GM18502 (cell line): ENCODE data around the gene BCAR1.
"Not testable (repeated sequence)": the region's sequence is repeated elsewhere in the genome, so short reads cannot be mapped to it uniquely, and the experiment has no call there.

Experiments
- ATAC-seq: cut with Tn5 transposase; IDR thresholded peaks from one replicate; pipeline ENCODE4 v1.9.1; 2021; ENCODE audit warnings: mild to moderate bottlenecking; ENCODE audit not compliant: unreplicated experiment, poor library complexity

Gene BCAR1

DNA sequence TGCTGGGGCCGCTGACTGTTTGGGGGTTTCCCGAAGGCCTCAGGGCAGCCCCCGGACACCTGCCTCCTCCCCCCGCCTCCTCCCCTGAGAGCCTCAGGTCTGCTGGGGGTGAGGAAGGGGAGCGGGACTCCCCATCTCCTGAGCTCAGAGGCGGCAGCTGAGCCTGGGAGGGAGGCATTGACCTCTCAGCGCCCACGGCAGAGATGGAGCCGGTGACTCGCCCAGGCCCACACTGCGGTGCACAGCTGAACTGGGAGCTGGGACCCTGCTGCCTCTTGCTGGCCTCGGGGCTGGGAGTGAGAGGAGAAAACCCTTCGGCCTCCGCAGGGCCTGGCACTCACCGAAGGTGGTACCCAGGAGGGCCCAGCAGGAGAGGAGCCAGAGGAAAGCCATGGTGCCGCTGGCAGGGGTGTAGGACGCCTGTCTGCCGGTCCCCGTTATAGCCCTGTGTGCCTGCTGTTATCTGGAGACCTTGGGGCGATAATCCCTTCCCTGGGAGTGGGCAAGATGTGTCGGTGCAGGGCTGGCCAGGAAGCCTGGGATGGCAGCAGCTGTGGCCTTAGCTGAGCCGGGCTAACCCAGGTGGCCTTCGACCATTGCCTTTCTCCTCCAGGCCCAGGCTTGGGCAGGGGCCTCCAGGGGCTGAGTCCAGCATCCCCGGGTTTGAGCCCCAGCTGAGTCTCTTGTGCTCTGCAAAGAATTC is 44.5 kb downstream of the BCAR1 start, which contains the start of gene CTRB2:
TSS of gene CTRB2 (minus strand) at position 413 of the 703 bp plus-strand sequence. CDS start at position 393, 20 bp downstream.
- ATAC-seq: no peak

DNA sequence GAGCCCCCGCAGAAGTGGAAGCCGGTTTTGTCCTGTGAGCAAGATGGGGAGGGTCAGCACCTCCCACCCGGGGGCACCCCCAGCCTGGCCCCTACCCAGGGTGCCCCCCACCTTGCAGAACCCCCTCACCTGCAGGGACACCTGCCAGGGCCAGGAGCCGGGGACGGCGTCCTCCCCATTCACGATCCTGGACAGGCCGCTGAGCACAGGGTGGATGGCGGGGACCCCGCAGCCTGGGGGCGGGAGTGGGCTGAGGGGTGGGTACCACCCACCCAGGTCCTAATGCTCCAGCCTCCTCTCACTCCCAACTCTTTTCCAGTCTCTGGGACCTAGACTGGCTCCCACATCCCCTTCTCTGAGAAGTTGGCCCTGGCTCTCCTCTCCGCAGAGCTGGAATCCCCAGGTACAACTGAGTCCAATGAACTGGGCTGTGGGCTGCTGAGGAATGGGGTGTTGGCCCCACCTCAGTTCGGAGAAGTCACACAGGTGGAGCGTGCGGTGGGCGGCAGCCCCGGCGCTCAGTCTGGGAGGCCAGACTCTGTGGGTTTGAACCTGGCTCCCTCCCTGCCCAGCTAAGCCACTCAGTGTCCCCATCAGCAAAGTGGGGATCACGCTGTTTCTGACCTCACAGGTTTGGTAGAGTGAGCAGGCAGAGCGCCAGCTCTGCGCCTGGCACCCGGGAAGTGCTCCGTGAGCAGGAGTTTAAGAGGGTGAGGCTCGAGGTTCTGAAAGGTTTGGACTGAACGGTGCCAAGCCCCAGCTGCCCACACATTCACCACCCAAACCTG is 45.3 kb downstream of the BCAR1 start:
- not testable (repeated sequence) for ATAC-seq

DNA sequence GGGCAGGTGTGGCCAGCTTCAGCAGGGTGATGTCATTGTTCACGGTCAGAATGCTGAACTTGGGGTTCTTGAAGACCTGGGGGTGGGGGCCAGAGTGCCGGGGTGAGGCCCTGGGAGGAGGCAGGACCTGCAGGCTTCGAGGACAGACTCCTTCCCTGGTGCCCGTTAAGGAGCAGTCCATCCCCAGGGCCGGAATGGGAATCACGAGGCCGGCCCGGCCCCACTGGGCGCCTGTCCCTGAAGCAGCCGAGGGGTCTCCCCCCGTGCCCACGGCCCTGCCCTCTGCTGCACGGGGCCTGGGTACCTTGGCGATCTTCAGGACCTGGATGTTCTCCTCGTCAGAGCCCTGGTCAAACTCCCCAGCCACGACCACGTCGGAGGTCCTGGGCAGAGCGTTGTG is 46.0 kb downstream of the BCAR1 start:
- not testable (repeated sequence) for ATAC-seq

DNA sequence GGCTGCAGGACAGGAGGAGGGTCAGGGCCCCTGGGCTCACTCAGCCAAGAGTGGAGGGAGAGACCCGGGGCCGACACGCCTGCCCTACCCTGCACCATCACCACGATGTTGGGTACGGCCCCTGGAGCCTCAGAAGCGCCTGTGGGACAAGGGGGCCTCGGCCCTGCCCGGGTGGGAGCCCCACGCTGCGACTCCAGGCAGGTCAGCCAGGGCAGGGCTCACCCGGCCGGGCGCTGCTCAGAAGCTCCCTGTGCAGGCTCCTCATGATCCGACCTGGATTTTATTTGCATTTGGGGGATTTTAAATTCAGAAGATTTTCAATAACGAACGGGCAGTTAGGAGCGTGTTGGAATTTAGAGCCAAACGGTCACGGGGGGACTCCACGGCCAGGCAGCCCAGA is 46.5 kb downstream of the BCAR1 start:
- ATAC-seq: not testable (repeated sequence)

DNA sequence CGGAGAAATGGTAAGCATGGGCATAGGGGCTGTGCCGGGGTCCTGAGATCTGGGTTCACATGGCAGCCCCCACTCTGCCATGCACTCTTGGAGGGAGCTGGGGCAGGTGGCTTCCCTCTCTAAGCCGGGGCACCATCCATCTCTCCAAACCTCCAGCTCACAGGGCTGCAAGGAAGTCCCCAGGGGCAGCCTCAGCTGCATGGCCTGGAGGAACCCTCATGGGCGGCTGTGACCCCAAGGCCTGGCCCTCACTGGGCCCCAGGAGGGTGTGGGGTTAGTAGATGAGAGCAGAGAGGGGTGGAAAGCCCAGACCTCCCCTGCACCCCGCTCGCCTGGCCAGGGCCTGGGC is 47.0 kb downstream of the BCAR1 start:
- ATAC-seq: no peak

GRCh38 chr16:75203667-75204409 is 47.6 kb downstream of the BCAR1 start:
- ATAC-seq: no peak

- ATAC-seq: no peak
Measured at GRCh38 chr16:75203096-75203495, 48.3 kb downstream of the BCAR1 start.

DNA sequence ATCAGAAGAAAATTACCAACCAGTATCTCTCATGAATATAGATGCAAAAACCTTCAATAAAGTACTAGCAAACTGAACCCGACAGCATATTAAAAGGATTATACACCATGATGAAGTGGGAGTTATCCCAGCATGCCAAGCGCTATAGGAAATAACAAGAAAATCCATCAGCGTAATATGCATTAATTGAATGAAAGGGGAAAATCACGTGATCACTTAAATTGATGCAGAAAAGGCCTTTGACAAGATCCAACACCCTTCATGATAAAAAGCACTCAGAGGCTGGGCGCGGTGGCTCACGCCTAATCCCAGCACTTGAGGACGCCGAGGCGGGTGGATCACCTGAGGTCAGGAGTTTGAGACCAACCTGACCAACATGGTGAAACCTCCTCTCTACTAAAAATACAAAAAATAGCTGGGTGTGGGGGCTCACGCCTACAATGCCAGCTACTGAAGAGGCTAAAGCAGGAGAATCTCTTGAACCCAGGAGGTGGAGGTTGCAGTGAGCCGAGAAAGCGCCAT is 49.3 kb downstream of the BCAR1 start:
- ATAC-seq: no peak

DNA sequence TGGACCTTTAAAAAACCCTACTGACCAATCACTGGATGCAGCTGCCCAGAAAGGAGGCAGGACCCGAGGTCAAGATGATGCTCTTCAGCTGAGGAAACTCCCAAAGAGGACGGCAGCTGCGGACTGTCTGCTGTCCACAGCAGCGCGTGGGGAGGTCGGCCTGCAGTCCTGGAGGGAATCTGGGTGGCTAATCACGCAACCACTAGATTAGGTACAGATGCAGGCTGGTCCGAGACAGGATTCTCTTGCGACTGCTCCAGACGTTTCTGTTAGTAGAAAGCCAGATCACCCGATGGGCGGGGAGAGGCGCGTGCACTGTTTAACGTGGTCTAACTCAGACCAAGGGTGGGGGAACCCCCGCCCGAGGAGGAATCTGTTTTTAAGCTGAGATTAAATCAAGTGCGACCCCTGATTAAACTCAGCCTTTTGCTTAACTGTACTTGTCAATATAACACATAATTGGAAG is 53.3 kb downstream of the BCAR1 start:
- no peak for ATAC-seq

DNA sequence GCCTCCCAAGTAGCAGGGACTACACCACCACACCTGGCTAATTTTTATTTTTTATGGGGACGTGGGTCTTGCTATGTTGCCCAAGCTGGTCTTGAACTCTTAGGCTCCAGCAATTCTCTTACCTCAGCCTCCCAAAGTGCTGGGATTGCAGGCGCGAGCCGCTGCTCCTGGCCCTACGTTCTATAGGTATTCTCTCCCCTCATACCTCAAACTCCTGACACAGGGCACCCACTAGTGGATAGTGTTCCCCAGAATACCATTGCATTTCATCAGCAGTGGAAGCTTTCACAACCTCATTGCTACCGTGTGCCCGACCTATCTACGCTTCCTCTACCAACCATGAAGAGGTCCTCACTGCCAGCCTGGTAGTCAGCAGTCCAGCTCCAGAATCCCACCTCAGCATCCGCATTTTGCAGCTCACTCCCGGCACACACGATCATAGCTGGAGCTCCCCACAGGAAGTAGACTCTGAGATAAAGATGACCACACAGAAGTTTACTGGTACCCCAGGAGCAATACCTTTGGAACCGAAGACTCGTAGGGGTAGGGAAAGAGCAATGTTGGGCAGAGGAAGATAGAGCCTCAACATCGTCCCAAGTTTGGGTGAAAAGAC is 53.8 kb downstream of the BCAR1 start:
- ATAC-seq: no peak

GRCh38 chr16:75196836-75197235 is 54.6 kb downstream of the BCAR1 start:
- no peak for ATAC-seq

GRCh38 chr16:75195811-75196790 is 55.3 kb downstream of the BCAR1 start:
- ATAC-seq: no peak

DNA sequence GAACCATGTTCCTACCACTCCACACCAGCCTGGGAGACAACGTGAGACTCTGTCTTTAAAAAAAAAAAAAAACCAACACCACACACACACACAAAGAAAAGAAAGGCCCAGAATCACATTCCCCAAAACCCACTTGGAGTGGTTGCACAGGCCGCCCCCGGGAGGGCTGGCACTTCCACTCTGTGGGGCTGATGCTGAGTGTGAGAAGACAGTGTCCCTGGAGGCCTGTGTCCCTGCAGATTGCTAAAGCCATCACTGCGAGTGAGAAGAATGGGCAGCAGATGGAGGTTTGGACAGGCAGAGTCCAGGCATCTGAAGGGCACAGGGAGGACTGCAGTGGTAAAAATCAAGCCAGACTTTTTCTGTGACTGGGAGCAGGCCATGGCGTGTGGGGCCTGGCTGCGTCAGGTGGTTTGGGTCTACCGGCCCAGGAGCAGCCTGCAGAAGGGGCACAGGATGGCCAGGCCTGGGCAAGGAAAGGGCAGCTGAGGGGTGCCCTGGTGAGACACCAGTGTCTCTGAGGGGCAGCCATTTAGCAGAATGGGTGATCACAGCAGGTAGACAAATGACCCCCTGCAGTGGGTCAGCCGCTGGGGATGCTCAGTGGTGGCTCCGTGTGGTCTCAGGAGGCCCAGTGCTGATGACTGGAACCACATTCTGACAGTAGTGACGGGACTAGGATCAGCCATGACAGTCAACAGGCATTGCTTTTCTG is 57.5 kb downstream of the BCAR1 start:
- ATAC-seq: no peak

- no peak for ATAC-seq
Measured at GRCh38 chr16:75193265-75193650, 58.2 kb downstream of the BCAR1 start.

DNA sequence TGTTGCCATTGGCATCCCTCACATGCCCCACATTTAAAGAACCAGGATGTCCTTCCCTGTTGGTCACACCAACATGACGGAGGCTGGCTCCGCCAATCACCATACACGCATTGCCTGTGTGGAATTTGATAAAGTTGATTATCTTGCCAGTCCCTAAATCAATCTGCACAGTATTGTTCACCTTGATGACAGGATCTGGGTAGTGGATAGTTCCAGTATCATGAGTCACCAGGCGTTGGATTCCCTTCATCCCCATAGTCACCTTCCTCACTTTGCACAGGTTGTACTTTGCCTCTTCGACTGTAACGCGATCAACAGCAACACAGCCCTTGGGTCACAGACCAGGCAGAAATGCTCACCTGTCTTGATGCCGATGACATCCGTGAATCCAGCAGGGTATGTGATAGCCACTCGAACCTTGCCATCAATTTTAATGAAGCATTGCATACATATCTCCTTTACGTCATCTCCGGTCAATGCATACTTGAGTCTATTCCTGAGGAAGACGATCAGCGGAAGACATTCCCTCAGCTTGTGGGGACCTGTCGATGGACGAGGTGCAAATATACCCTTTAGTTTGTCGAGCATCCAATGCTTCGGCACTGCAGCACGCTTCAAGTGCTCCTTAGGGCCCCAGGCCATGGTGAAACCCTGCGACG is 58.7 kb downstream of the BCAR1 start:
- ATAC-seq: no peak

DNA sequence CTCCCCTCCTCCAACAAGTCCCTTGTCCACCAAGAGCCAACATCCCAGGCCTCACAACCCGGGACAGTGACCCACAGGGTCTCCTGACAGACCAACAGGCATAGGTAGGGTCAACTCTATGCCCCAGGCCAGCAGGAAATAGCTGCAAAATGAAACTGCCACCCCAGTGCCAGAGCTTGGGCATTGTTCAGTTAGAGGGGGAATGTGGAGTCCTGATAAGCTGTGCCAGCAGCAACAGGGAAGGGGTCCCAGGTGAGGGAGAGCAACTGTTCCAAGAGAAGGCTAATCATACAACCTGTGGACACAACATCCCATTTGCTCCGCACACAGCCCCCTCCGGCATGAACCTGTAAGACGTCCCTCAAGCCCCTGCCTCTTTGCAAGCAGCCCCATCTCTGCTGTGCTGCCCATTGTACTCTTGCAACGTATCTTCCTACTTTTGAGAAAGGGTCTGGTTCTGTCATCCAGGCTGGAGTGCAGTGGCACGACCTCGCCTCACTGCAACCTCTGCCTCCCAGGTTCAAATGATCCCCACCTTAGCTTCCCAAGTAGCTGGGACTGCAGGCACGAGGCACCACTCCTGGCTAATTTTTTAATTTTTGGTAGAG is 61.7 kb downstream of the BCAR1 start:
- no peak for ATAC-seq

- no peak for ATAC-seq
Measured at GRCh38 chr16:75188832-75189477, 62.5 kb downstream of the BCAR1 start.
